ENCODE results near the gene NET1. TPM values are rescaled to one million over a fixed set of nuclear protein-coding genes. Genes with fewer than 3 reads are reported as not detected.

NET1 gene
- polyA plus RNA-seq, 1 of the 3 experiments (the other 2 are of a cell fraction), result 4.7 TPM

GRCh38 chr10:5428133-5428532 lies 15.8 kb downstream of the NET1 start (continued):
- TF ChIP-seq YY1 (IDR thresholded peaks at IDR 0.05; ENCODE audit: low read depth) (no peak), EP300 (IDR thresholded peaks at IDR 0.05; ENCODE audit: borderline replicate concordance in 1 of 2, low read depth in 1 of 2, low read length in 1 of 2) (no peak), TEAD4 (IDR thresholded peaks at IDR 0.05; ENCODE audit: borderline replicate concordance, insufficient read depth) (no peak), CTCF (IDR thresholded peaks at IDR 0.05) (no peak), SMC3 (IDR thresholded peaks at IDR 0.05; ENCODE audit: low read depth, low read length) (no peak), POLR2AphosphoS5 (IDR thresholded peaks at IDR 0.05; ENCODE audit: low read depth, low read length) (no peak), RXRA (IDR thresholded peaks at IDR 0.05; ENCODE audit: borderline replicate concordance, low read depth) (no peak)

- POLR2A ChIA-PET, result no interaction called here
- CTCF ChIA-PET, result interaction anchor here (0.7 to 17.2 kb wide), 13 partner anchors 7 to 618 kb away, joined by 3 to 449 read pairs (median 7); no protein-coding TSS in a partner anchor
- H3K27ac ChIP-seq (ENCODE audit: low read depth in 2 of 2, low read length in 1 of 2), result peak overlapping the region in 1 of 2 experiments; percentile 89; a peak in 1 of 4 replicates
- H3K4me1 ChIP-seq (ENCODE audit: control insufficient read depth in 1 of 2, insufficient read depth in 2 of 2, low read depth in 1 of 2, low read length in 1 of 2), result peaks cover 0 to 13% of the 10 kb centered on the region in 2 experiments; a peak in 3 of 4 replicates
- H3K36me3 ChIP-seq (replicated peaks in 1 of 2; ENCODE audit: control insufficient read depth in 1 of 2, insufficient read depth in 2 of 2, low read length in 1 of 2), result peaks cover 3 to 28% of the 10 kb centered on the region in 2 experiments
- H3K9me3 ChIP-seq, result 0 out of 2 replicates have a peak, but pooled peaks cover 6% of the 10 kb centered on the region
- H3K9me2 ChIP-seq, result no peaks in the 10 kb centered on the region; the same call in 1 of the 2 replicates
- WGBS (ENCODE audit: low lambda C conversion rate), result 100% methylated on average over 1 of the region's 1 CpG
- peaks cover 28% of the 10 kb centered on the region for H3F3A ChIP-seq (replicated peaks; ENCODE audit: insufficient read depth)
- TF ChIP-seq MEF2A (IDR thresholded peaks at IDR 0.05; ENCODE audit: borderline replicate concordance, low read depth) (no peak), NFIC (IDR thresholded peaks at IDR 0.05; ENCODE audit: borderline replicate concordance) (no peak), PBX3 (IDR thresholded peaks at IDR 0.05) (no peak), YY1 (IDR thresholded peaks at IDR 0.05; ENCODE audit: low read depth) (no peak), USF2 (IDR thresholded peaks at IDR 0.05; ENCODE audit: borderline replicate concordance, low read depth, low read length) (no peak), CTCF (IDR thresholded peaks at IDR 0.05) (no peak), TEAD4 (IDR thresholded peaks at IDR 0.05; ENCODE audit: borderline replicate concordance, insufficient read depth) (no peak), FOSL2 (IDR thresholded peaks at IDR 0.05; ENCODE audit: borderline replicate concordance, low read depth) (no peak), RAD21 (IDR thresholded peaks at IDR 0.05; ENCODE audit: low read length) (no peak), USF1 (IDR thresholded peaks at IDR 0.05; ENCODE audit: borderline replicate concordance, low read depth) (no peak), GABPA (IDR thresholded peaks at IDR 0.05; ENCODE audit: low read depth) (no peak), EP300 (IDR thresholded peaks at IDR 0.05; ENCODE audit: borderline replicate concordance in 1 of 2, low read depth in 1 of 2, low read length in 1 of 2) (no peak), TAF1 (IDR thresholded peaks at IDR 0.05; ENCODE audit: borderline replicate concordance, low read depth, low read length) (no peak), REST (IDR thresholded peaks at IDR 0.05; ENCODE audit: low read depth, low read length) (no peak), GATA2 (CRISPR knock-in tag; IDR thresholded peaks at IDR 0.05) (no peak), MAX (IDR thresholded peaks at IDR 0.05; ENCODE audit: low read depth) (no peak), ELF1 (IDR thresholded peaks at IDR 0.05) (no peak)
- H3K9ac ChIP-seq, result no peak overlapping the region
- no peaks in the 10 kb centered on the region for H4K20me1 ChIP-seq (ENCODE audit: insufficient read depth)
- H3K4me2 ChIP-seq, result no peak overlapping the region
- H3K79me2 ChIP-seq (ENCODE audit: insufficient read depth), result peaks cover 13% of the 10 kb centered on the region; the same call in 1 of the 2 replicates
- no peak for DNase-seq
- peak overlapping the region; percentile 25; the same call in 1 of the 2 replicates for H2AFZ ChIP-seq (ENCODE audit: low read depth)
- H3K27me3 ChIP-seq (ENCODE audit: insufficient read depth), result no peaks in the 10 kb centered on the region
- no peak overlapping the region for H3K4me3 ChIP-seq (ENCODE audit: low read depth in 2 of 2, low read length in 1 of 2)
Measured at GRCh38 chr10:5433182-5433581, 20.8 kb downstream of the NET1 start.
